ENCODE results near the gene RCOR3.
"Not testable (repeated sequence)": the region's sequence is repeated elsewhere in the genome, so short reads cannot be mapped to it uniquely, and the experiment has no call there.

RCOR3 gene

GRCh38 chr1:211260141-211261107 is 1.3 kb downstream of the RCOR3 start:
- peak; percentile 68 for DNase-seq

GRCh38 chr1:211261229-211261628 is 2.1 kb downstream of the RCOR3 start:
- DNase-seq: no peak

GRCh38 chr1:211263022-211263421 is 3.9 kb downstream of the RCOR3 start:
- DNase-seq: not testable (repeated sequence)

GRCh38 chr1:211267204-211267857 is 8.2 kb downstream of the RCOR3 start:
- DNase-seq: no peak

GRCh38 chr1:211279340-211279739 is 20.2 kb downstream of the RCOR3 start:
- no peak for DNase-seq

- no peak for DNase-seq
Observed at GRCh38 chr1:211280910-211281309, 21.7 kb downstream of the RCOR3 start.

GRCh38 chr1:211281320-211282022 is 22.3 kb downstream of the RCOR3 start:
- no peak for DNase-seq

GRCh38 chr1:211282023-211282373 is 22.8 kb downstream of the RCOR3 start:
- no peak for DNase-seq

GRCh38 chr1:211285196-211285595 is 26.0 kb downstream of the RCOR3 start:
- DNase-seq: no peak

- DNase-seq: no peak
Observed at GRCh38 chr1:211287218-211287617, 28.1 kb downstream of the RCOR3 start.

- DNase-seq: no peak
Observed at GRCh38 chr1:211292411-211292810, 33.2 kb downstream of the RCOR3 start.

GRCh38 chr1:211296396-211296795 is 37.2 kb downstream of the RCOR3 start:
- DNase-seq: no peak

- no peak for DNase-seq
Observed at GRCh38 chr1:211305044-211305443, 45.9 kb downstream of the RCOR3 start.

- DNase-seq: no peak
Observed at GRCh38 chr1:211309617-211310016, 50.5 kb downstream of the RCOR3 start.

GRCh38 chr1:211313392-211313791 is 54.2 kb downstream of the RCOR3 start:
- no peak for DNase-seq

- no peak for DNase-seq
Observed at GRCh38 chr1:211318576-211319280, 59.6 kb downstream of the RCOR3 start.

- DNase-seq: no peak
Observed at GRCh38 chr1:211319892-211320291, 60.7 kb downstream of the RCOR3 start.

GRCh38 chr1:211320980-211321379 is 61.8 kb downstream of the RCOR3 start:
- no peak for DNase-seq

- DNase-seq: not testable (repeated sequence)
Observed at GRCh38 chr1:211321646-211322045, 62.5 kb downstream of the RCOR3 start.

- peak; percentile 68 for DNase-seq
Observed at GRCh38 chr1:211323156-211324063, 64.2 kb downstream of the RCOR3 start.

- no peak for DNase-seq
Observed at GRCh38 chr1:211324992-211325775, 66.0 kb downstream of the RCOR3 start.
